Prostate gland (tissue), 2 donors: ENCODE results near the gene GRM8. TPM values are rescaled to one million over a fixed set of nuclear protein-coding genes. Genes with fewer than 3 reads are reported as not detected.
A peak's percentile ranks its signal among the peaks of the same experiment; 100 is the strongest.

Experiments
- DNase-seq: peaks from one replicate; pipeline ENCODE4 v3.0.0-alpha.2; 2019; ENCODE audit warnings: low spot score
- H3K27ac ChIP-seq, 2 donors: fragments of 200-600 bp; sonication (generic); 2 replicates each; pipeline ENCODE4 v1.5.1; 2017 to 2019
- H3K27me3 ChIP-seq: fragments of 200-600 bp; sonication (generic); replicated peaks from 2 replicates; pipeline ENCODE4 v1.5.1; 2019; ENCODE audit not compliant: insufficient read depth
- H3K36me3 ChIP-seq, 2 donors: fragments of 200-600 bp; sonication (generic); 1 replicate in 1 of 2; 2 replicates in 1 of 2; pipeline versions ENCODE4 v1.5.1 to v1.8.1; 2017 to 2019
- H3K4me1 ChIP-seq: fragments of 200-600 bp; sonication (generic); replicated peaks from 2 replicates; pipeline ENCODE4 v1.5.1; 2019
- H3K4me3 ChIP-seq, 2 donors: fragments of 200-600 bp; sonication (generic); 2 replicates each; pipeline ENCODE4 v1.5.1; 2017 to 2019
- H3K9me3 ChIP-seq: fragments of 200-600 bp; sonication (generic); 2 replicates; pipeline ENCODE4 v1.5.1; 2017
- POLR2A ChIP-seq: fragments of 450-650 bp; IDR thresholded peaks from one replicate; pipeline ENCODE4 v1.6.1; 2016; ENCODE audit warnings: antibody characterized with exemption, mild to moderate bottlenecking
- POLR2AphosphoS5 ChIP-seq: sonication (generic); formaldehyde crosslinking; IDR thresholded peaks from one replicate; pipeline ENCODE4 v1.6.1; 2017; ENCODE audit warnings: antibody characterized with exemption
- WGBS: methylation state at CpG from one replicate; pipeline ENCODE4 v1.1.5; 2018; 5-methylcytosine and 5-hydroxymethylcytosine counted together
- intact Hi-C: fragments of 100-400 bp; cut with DNase I; formaldehyde crosslinking; loops from one replicate; pipeline ENCODE4 v1.14.2; 2022
- total RNA-seq, 2 donors: library from RNA; depleted of rRNA; stranded (reverse); fragments of >200 nt; gene quantifications; one replicate each; pipeline ENCODE4 v1.1.0, GENCODE V29; 2016
- TF ChIP-seq, protein P1 (sequence below), 4 experiments: fragments of 200-600 bp in 2 of 4; fragments of 450-650 bp in 2 of 4; sonication (generic) in 2 of 4; IDR thresholded peaks; 1 replicate in 3 of 4; 2 replicates in 1 of 4; pipeline ENCODE4 v1.5.1; 2016 to 2019; ENCODE audit warnings: antibody characterized with exemption in 4 of 4, mild to moderate bottlenecking in 2 of 4, moderate library complexity in 2 of 4

Gene GRM8
- total RNA-seq, 2 donors from 2014 or later, result 1.3 to 3.7 TPM

DNA sequence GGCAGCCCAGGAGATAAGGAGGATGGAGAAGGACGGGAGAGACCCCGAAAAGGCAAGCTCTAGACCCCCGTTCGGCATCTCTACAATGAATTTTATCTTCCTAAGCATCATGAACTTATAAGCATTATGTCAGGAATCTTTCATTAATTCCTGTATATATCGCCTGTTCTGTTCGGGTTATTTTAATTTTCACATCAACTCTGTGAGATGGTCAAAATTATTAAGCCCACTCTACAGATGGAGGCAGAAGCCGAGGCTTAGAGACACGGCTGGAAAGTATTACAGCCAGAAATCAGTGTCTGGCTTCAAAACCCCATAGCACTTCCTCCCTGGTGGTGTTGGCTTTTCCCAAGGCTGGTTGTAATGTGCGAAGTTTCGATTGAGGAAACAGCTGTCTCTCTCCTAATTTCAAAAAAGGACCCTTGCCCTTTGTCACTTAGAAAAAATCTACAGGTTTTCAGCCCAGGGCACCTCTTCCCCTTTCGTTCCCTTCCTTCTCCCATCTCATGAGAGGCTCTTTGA lies 1.5 kb upstream of the GRM8 start:
- no peak overlapping the region for H3K27ac ChIP-seq
- H3K9me3 ChIP-seq, result no peaks in the 10 kb centered on the region
- intact Hi-C loops, result no loop called here
- 13% methylated on average over 11 of the region's 11 CpGs for WGBS
- no peaks in the 10 kb centered on the region for H3K27me3 ChIP-seq
- TF ChIP-seq POLR2A (no peak), POLR2AphosphoS5 (no peak)
- TF ChIP-seq, protein P1, sequence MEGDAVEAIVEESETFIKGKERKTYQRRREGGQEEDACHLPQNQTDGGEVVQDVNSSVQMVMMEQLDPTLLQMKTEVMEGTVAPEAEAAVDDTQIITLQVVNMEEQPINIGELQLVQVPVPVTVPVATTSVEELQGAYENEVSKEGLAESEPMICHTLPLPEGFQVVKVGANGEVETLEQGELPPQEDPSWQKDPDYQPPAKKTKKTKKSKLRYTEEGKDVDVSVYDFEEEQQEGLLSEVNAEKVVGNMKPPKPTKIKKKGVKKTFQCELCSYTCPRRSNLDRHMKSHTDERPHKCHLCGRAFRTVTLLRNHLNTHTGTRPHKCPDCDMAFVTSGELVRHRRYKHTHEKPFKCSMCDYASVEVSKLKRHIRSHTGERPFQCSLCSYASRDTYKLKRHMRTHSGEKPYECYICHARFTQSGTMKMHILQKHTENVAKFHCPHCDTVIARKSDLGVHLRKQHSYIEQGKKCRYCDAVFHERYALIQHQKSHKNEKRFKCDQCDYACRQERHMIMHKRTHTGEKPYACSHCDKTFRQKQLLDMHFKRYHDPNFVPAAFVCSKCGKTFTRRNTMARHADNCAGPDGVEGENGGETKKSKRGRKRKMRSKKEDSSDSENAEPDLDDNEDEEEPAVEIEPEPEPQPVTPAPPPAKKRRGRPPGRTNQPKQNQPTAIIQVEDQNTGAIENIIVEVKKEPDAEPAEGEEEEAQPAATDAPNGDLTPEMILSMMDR (IDR thresholded peaks at IDR 0.05), result no peak
- H3K4me1 ChIP-seq, result peaks cover 4% of the 10 kb centered on the region
- H3K4me3 ChIP-seq, result peak overlapping the region in 1 of 2 donors; percentile 54
- DNase-seq, result no peak
- no peaks in the 10 kb centered on the region for H3K36me3 ChIP-seq

- Histone ChIP-seq H3K27ac (no peak overlapping the region), H3K4me3 (peak overlapping the region; percentile 51 to 54), H3K36me3 (no peaks in the 10 kb centered on the region), H3K27me3 (no peaks in the 10 kb centered on the region), H3K4me1 (peaks cover 4% of the 10 kb centered on the region), H3K9me3 (no peaks in the 10 kb centered on the region)
- TF ChIP-seq POLR2A, result no peak
- TF ChIP-seq, protein P1 (IDR thresholded peaks at IDR 0.05), result peak; percentile 67 to 82 (median 71)
- DNase-seq, result peak; percentile 49
- intact Hi-C loops, result no loop called here
- WGBS, result under 1% methylated on average over 65 of the region's 84 CpGs
Measured at GRCh38 chr7:127253281-127254162, 781 bp upstream of the GRM8 start.

- DNase-seq, result no peak
- WGBS, result 1% methylated on average over 11 of the region's 11 CpGs
- H3K27ac ChIP-seq, result no peak overlapping the region
- peak overlapping the region; percentile 51 to 54 for H3K4me3 ChIP-seq
- intact Hi-C loops, result no loop called here
- peaks cover 4% of the 10 kb centered on the region for H3K4me1 ChIP-seq
- no peaks in the 10 kb centered on the region for H3K9me3 ChIP-seq
- TF ChIP-seq POLR2A, result no peak
- no peak for TF ChIP-seq POLR2AphosphoS5
- TF ChIP-seq, protein P1 (IDR thresholded peaks at IDR 0.05), result no peak
- no peaks in the 10 kb centered on the region for H3K27me3 ChIP-seq
- H3K36me3 ChIP-seq, result no peaks in the 10 kb centered on the region
Measured at GRCh38 chr7:127252377-127252713, 396 bp downstream of the GRM8 start.

DNA sequence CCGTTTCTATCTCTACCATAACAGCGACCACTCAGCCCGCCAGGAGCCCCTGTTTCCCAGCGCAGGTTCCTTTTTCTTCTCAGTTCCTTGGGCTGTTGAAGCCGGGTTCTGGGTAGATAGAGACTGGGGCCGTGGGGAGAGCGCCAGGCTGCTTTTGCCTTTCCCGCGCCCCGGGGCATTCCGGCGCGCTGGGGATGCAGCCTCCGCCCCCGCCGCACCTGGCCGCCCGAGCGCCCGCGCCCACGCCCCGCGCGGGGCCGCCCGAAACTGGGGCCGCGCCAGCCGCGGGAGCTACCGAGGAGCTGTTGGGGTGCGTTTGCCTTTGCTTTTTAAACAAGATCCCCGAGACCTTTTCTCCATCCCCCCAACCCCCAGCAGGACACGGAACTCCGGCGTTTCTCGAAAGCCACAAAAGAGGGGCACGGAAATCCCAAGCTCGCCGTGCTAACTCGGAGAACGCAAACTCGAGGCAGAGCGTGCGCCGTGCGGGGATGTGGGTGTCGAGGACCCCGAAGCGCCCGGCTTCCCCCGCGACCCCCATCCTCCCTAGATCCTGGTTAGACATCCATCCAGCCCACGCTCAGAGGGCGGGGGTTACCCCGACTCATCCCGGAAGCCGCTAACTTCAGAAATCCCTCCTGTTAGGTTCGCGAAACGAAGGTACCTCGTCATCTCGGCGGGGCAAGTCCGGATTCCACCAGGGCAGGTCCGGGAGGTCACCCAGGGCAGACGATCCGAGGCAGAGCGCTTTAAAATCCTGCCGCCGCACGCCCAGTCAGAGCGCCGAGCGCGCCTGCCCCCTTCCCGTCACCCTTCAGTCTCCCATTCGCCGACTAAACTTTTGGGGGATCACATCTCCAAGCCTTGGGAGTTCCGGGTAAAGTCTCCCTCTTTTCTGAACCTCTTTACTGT lies 1.0 kb downstream of the GRM8 start:
- 2% methylated on average over 79 of the region's 81 CpGs for WGBS
- intact Hi-C loops, result no loop called here
- H3K27ac ChIP-seq, result no peak overlapping the region
- H3K27me3 ChIP-seq, result no peaks in the 10 kb centered on the region
- H3K4me1 ChIP-seq, result peaks cover 4% of the 10 kb centered on the region
- TF ChIP-seq POLR2AphosphoS5, result no peak
- TF ChIP-seq, protein P1 (IDR thresholded peaks at IDR 0.05), result no peak
- no peak for TF ChIP-seq POLR2A
- no peaks in the 10 kb centered on the region for H3K9me3 ChIP-seq
- H3K36me3 ChIP-seq, result no peaks in the 10 kb centered on the region
- DNase-seq, result no peak
- H3K4me3 ChIP-seq, result peak overlapping the region; percentile 51 to 54
